ENCODE data around the gene PKD2L1. TPM values are rescaled to one million over a fixed set of nuclear protein-coding genes. Genes with fewer than 3 reads are reported as not detected.

Gene PKD2L1
- not detected for polyA plus RNA-seq (2012; ENCODE audit: insufficient read length, low read depth)

DNA sequence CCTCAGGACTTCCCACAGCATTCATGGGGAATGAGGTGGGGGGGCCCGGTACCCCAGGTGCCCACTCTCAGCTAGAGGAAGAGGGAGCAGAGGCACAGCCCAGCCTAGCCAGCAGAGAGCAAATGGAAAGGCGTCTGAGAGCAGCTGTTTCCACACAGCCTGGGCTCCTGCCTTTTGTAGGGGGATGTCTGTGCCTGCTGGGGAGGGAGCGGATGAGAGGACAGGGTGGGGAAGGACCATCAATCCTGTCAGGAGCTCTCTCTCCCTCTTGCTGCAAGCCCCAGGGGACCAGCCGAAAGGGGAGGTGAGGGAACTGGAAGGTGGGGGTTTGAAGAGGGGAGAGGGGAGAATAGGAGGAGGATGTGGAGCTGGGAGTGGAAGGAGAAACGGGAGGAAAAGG, at the start of gene PKD2L1:
Gene PKD2L1, minus strand, starts transcription at position 150 of the 400 bp plus-strand sequence. Its CDS starts 125 bp downstream, at position 25.
- TF ChIP-seq SIN3A (IDR thresholded peaks at IDR 0.05; ENCODE audit: borderline replicate concordance, insufficient read depth, low read length) (no peak), POLR2AphosphoS5 (IDR thresholded peaks at IDR 0.05; ENCODE audit: low read depth, low read length) (no peak), TAF1 (IDR thresholded peaks at IDR 0.05; ENCODE audit: borderline replicate concordance, insufficient read depth, low read length) (no peak), REST (IDR thresholded peaks at IDR 0.05; ENCODE audit: insufficient read depth in 1 of 2, low read depth in 2 of 2, low read length in 2 of 2) (no peak), FOXP2 (optimal IDR thresholded peaks at IDR 0.05; ENCODE audit: borderline replicate concordance, extremely low read depth, extremely low read length, insufficient read depth) (no peak)

DNA sequence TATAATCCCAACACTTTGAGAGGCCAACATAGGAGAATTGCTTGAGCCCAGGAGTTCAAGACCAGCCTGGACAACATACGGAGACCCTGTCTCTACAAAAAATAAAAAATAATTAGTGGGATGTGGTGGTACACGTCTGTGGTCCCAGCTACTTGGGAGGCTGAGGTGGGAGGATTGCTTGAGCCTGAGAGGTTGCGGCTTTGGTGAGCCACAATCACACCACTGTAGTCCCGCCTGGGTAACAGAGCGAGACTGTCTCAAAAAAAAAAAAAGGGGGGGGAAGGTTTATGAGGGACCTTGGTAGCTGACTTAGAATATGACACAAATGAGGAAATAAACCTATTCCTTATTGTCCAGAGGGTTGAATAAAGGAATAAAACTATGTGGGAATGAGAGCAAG, 47.8 kb upstream of the PKD2L1 start:
- TF ChIP-seq FOXP2 (optimal IDR thresholded peaks at IDR 0.05; ENCODE audit: borderline replicate concordance, extremely low read depth, extremely low read length, insufficient read depth) (no peak), REST (IDR thresholded peaks at IDR 0.05; ENCODE audit: insufficient read depth in 1 of 2, low read depth in 2 of 2, low read length in 2 of 2) (no peak), POLR2AphosphoS5 (IDR thresholded peaks at IDR 0.05; ENCODE audit: low read depth, low read length) (no peak), SIN3A (IDR thresholded peaks at IDR 0.05; ENCODE audit: borderline replicate concordance, insufficient read depth, low read length) (no peak), TAF1 (IDR thresholded peaks at IDR 0.05; ENCODE audit: borderline replicate concordance, insufficient read depth, low read length) (no peak)

DNA sequence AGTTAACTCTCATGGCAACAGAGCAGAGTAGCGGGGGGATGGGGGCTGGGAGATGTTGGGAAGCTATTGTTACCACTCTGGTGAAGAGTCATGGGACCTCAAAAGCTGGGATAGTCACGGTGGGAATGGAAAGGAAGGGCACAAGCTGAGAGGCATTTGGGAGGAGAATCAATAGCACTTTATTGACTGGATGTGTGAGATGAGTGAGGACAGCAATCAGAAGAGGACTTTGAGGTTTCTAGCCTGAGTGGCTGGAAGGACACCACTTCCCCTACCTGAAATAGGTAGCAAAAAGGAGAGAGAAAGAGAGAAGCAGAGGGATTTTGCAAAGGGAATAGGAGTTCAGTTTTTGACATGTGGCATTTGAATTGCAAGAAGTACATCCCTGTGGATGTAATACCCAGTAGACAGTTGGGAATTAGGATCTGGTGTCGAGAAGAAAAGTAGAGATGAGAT, 44.2 kb upstream of the PKD2L1 start:
- TF ChIP-seq REST (IDR thresholded peaks at IDR 0.05; ENCODE audit: insufficient read depth in 1 of 2, low read depth in 2 of 2, low read length in 2 of 2), result no peak
- TF ChIP-seq SIN3A (IDR thresholded peaks at IDR 0.05; ENCODE audit: borderline replicate concordance, insufficient read depth, low read length), result no peak
- no peak for TF ChIP-seq TAF1 (IDR thresholded peaks at IDR 0.05; ENCODE audit: borderline replicate concordance, insufficient read depth, low read length)
- no peak for TF ChIP-seq POLR2AphosphoS5 (IDR thresholded peaks at IDR 0.05; ENCODE audit: low read depth, low read length)
- TF ChIP-seq FOXP2 (optimal IDR thresholded peaks at IDR 0.05; ENCODE audit: borderline replicate concordance, extremely low read depth, extremely low read length, insufficient read depth), result no peak

DNA sequence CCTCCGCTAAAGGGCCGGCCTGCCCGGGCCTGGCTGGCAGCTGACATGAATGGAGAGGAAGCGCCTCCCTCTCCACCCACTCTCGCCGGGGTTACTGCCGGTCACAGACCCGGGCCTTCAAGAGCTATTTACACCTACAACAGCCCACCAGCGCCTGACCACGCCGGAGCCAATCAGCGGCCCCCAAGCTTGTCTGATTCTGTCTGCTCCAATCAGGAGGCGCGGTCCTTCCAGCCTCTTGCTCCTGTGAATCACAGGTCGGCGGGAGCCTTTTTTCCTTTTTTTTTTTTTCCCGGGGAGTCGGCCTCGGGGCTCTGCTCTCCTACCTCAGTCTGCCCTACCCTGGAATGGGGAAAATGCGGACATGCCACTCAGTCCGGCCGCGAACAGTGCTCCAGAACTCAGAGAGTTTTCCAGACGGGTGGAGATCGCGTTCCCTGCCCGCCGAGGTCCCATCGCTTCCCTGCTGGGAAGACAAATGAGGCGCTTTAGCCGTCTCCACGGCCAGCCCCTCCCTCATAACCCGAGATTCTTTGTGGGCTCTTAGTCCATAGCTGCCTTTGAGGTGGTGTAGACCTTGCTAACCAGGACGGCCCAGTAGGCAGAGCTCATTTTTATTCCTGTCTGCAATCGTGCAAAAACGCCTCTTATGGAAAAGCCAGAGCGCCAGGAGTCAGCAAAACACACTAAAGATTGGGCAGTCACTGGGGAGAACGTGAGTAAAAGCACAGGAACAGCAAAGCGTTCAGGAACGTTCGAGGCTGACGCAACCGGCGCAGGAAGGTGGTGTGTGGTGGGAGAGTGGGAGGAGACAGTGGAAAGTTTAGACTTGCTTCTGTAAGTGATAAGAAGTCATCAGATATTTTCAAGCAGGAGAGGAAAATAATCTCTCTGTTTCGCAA, 43.5 kb upstream of the PKD2L1 start:
- TF ChIP-seq FOXP2 (optimal IDR thresholded peaks at IDR 0.05; ENCODE audit: borderline replicate concordance, extremely low read depth, extremely low read length, insufficient read depth) (peak; percentile 90), SIN3A (IDR thresholded peaks at IDR 0.05; ENCODE audit: borderline replicate concordance, insufficient read depth, low read length) (peak; percentile 95; the same call in 1 of the 2 replicates), REST (IDR thresholded peaks at IDR 0.05; ENCODE audit: insufficient read depth in 1 of 2, low read depth in 2 of 2, low read length in 2 of 2) (peak; percentile 10 to 24; a peak in 2 of 4 replicates), TAF1 (IDR thresholded peaks at IDR 0.05; ENCODE audit: borderline replicate concordance, insufficient read depth, low read length) (peak; percentile 58), POLR2AphosphoS5 (IDR thresholded peaks at IDR 0.05; ENCODE audit: low read depth, low read length) (peak; percentile 50; the same call in 1 of the 2 replicates)

Measured in PFSK-1 (cell line).